GM12801 (cell line): Measurements from ENCODE around the gene TLK1.

Experiments used
- TF ChIP-seq, protein P1 (sequence below): IDR thresholded peaks from one replicate; pipeline ENCODE4 v1.5.1; 2011; ENCODE audit warnings: control low read depth; ENCODE audit not compliant: insufficient read length; ENCODE audit errors: extremely low read depth

Gene TLK1

DNA sequence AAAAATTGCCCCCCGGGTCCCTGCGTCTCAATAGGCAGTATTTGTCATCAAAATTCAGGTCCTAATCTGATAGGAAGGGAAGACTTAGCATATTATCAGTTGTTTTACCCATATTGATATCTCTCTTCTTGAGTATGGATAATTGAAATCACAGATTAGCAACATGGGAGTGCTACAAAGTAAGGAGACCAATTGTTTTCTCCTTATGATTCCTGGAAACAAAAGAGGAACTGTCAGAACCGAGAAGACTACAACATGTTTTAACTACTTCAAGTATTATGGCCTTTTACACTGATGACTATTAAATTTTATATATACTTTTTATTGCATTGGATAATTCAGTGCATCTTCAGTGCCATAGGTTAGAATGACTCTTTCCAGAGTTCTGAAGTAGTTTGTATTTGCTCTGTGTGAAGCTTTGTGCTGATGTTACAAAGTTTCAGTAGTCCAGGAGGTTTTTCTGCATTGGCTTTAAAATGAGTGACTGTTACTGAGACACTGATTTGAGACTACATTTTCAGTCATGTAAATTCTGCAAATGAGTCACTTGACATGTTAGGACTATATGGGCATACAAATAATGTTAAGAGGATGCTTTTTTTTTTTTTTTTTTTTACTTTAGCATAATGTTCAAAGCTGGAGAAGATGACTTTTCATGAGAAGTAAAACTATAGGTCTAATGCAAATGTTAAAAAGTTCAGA is 19.7 kb upstream of the TLK1 start:
- TF ChIP-seq, protein P1, sequence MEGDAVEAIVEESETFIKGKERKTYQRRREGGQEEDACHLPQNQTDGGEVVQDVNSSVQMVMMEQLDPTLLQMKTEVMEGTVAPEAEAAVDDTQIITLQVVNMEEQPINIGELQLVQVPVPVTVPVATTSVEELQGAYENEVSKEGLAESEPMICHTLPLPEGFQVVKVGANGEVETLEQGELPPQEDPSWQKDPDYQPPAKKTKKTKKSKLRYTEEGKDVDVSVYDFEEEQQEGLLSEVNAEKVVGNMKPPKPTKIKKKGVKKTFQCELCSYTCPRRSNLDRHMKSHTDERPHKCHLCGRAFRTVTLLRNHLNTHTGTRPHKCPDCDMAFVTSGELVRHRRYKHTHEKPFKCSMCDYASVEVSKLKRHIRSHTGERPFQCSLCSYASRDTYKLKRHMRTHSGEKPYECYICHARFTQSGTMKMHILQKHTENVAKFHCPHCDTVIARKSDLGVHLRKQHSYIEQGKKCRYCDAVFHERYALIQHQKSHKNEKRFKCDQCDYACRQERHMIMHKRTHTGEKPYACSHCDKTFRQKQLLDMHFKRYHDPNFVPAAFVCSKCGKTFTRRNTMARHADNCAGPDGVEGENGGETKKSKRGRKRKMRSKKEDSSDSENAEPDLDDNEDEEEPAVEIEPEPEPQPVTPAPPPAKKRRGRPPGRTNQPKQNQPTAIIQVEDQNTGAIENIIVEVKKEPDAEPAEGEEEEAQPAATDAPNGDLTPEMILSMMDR, result no peak

DNA sequence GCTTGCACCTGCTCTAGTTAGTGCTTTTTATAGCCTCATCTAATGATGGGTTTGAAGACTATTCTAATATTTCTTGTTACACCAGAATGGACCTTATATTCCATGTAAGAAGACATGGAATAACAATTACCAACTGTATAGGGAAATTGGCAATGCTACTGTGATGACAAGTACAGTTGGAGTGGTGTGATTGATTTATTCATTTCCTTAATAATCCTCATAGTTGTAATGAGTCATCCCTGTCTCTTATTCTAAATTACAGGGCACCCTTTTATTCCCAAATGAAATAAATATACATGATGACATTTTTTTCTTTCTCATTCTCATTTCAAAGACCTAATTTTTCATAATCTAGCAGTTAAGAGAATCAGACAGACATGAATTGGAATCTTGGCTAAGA is 18.3 kb upstream of the TLK1 start:
- TF ChIP-seq, protein P1, result no peak

DNA sequence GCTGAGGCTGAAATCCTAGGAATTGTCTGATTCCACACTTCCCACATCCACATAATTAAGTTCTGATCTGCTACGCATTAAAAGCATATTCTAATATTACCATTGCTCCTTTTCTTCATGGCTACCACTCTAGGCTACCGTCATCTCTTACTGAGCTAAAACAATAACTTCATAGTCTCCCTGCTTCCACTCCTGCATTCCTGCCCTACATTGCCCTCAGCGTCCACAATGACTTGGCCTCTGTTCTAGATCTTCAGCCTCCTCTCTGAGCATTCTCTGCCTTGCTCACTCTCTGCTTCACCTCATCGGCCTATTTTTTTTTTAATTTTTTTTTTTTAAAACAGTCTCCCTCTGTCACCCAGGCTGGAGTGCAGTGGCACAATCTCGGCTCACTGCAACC is 15.8 kb upstream of the TLK1 start:
- TF ChIP-seq, protein P1, result no peak

DNA sequence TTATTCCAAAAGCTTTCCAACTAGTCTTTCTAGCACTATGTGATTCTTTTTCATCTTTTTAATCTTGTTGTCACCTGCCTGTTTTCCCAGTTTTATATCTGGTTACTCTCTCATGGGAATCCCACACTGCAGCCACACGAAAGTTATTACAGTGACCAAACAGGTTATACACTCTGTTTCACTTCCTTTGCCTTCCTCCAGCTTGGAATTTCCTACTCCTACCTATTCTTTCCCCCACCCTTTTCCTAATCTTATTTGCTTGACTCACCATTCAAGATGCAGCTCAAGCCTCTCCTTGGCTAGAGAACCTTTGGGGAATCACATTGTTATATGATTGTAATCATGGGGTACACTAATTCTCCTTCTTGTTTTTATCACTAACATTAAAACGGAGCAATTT is 13.4 kb upstream of the TLK1 start:
- TF ChIP-seq, protein P1, result no peak

DNA sequence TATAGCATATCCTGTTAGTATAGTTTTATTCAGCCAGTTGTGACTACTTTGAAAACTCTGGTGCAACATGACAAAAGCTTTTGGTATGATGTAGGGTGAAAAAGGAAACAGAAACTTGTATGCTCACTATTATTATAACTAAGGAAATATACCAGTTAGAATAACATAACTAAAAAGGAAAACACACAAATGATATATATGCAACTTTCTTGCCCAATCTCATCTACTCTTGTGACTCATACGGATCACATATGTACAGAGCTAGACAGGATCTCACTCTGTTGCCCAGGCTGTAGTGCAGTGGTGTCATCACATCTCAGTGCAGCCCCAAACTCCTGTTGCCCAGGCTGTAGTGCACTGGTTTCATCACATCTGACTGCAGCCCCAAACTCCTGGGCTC is 12.4 kb upstream of the TLK1 start:
- TF ChIP-seq, protein P1, result no peak

DNA sequence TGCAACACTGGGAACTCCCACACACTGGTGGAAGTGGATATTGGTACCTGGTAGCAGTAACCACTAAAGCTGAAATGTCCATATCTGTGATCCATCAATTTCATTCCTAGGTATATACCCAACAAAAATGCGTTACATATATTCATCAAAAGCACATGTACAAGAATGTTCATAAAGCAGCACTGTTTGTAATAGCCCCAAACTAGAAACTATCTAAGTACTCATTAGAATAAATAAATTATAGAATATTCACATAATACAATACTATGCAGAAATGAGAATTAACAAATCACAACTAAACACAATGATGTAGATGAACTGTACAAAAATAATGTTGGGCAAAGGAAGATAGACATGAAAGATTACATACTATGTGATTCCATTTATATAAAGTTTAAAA is 11.1 kb upstream of the TLK1 start:
- TF ChIP-seq, protein P1, result no peak

DNA sequence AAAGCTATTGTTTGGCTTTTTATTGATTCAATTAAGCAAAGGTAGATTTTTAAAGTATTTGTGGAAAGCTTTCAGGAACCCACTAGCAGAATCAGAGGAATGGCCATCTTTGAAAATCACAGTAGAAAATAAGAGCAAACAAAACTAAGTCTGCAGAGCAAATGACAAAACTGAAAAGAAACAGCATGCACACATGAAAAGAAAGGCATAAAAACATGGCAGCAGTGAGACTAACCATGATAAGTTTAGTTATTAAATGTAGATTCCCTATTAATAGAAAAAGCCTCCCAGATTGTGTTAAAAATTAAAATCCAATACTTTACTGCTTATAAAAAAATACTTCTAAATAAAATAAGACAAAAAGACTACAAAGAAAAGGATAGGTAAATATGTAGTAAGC is 9.1 kb upstream of the TLK1 start:
- TF ChIP-seq, protein P1, result no peak
